AG04450 (cell line): ENCODE measurements around the gene CGB1. TPM values are rescaled to one million over a fixed set of nuclear protein-coding genes. Genes with fewer than 3 reads are reported as not detected.

Experiments used
- CTCF ChIA-PET: fragments of 300-600, 350-600 bp; formaldehyde crosslinking; extraction: SDS; loops from one replicate; lab custom pipeline; 2022; ENCODE audit warnings: antibody characterized with exemption, inconsistent platforms; lab: Charles Lee
- POLR2A ChIA-PET: fragments of 350-600 bp; formaldehyde crosslinking; extraction: SDS; loops from one replicate; lab custom pipeline; 2021; ENCODE audit warnings: antibody characterized with exemption, inconsistent platforms; lab: Yijun Ruan, JAX
- DNase-seq: peaks from one replicate; pipeline ENCODE4 v3.0.0-alpha.2; 2011; ENCODE audit warnings: low read depth, low spot score
- H3K27ac ChIP-seq: one replicate; pipeline ENCODE4 v1.5.1; 2012; ENCODE audit warnings: low read depth, low read length, control low read depth
- H3K27me3 ChIP-seq: one replicate; pipeline ENCODE4 v1.6.0; 2012; ENCODE audit warnings: low read length; ENCODE audit not compliant: control insufficient read depth, insufficient read depth
- H3K4me3 ChIP-seq: 2 replicates; pipeline ENCODE4 v1.5.1; 2011; ENCODE audit warnings: mild to moderate bottlenecking, low read depth, low read length, control low read depth
- H3K9me3 ChIP-seq: 2 replicates; pipeline ENCODE4 v1.5.1; 2012; ENCODE audit warnings: low read length; ENCODE audit not compliant: control insufficient read depth, insufficient read depth
- CTCF ChIP-seq: IDR thresholded peaks from 2 replicates; pipeline ENCODE4 v1.5.1; 2011; ENCODE audit warnings: low read depth, low read length, control low read depth, inconsistent platforms
- polyA plus RNA-seq: library from polyadenylated mRNA; depleted of rRNA; stranded (reverse); fragments of >200 nt; gene quantifications from 2 replicates; pipeline ENCODE4 v1.2.3, GENCODE V29; 2011

The CGB1 gene
- polyA plus RNA-seq, 1 experiment: not detected

GRCh38 chr19:49004964-49005614, 31.6 kb downstream of the CGB1 start:
- TF ChIP-seq CTCF: no peak
- POLR2A ChIA-PET: interaction anchor here (1.1 kb wide), 1 partner anchor 12 kb away, joined by 3 read pairs; the partner anchor contains the start of gene GYS1
- DNase-seq: no peak
- CTCF ChIA-PET: interaction anchor here (2.2 kb wide), 1 partner anchor 11 kb away, joined by 15 read pairs; the partner anchor contains the start of genes GYS1 and RUVBL2
- H3K27me3 ChIP-seq: no peaks in the 10 kb centered on the region
- H3K4me3 ChIP-seq: no peak overlapping the region
- H3K27ac ChIP-seq: no peak overlapping the region
- no peaks in the 10 kb centered on the region; the same call in 1 of the 2 replicates for H3K9me3 ChIP-seq

DNA sequence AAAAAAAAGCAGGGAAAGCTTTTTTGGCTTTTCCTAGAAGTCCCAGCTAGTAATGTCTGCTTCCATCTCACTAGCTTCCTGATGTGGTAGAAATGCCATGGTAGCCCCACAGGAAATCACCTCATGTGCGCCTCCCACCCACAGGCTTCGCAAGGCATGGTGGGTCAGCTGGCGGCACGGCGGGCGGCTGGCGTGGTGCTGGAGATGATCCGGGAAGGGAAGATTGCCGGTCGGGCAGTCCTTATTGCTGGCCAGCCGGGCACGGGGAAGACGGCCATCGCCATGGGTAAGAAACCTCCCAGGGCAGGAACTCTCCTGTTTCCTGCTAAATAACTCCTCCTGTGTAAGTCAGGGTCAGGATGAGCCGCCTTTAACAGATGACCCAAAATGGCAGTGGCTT, 32.6 kb downstream of the CGB1 start:
- Histone ChIP-seq H3K4me3 (no peak overlapping the region), H3K27ac (no peak overlapping the region), H3K27me3 (no peaks in the 10 kb centered on the region), H3K9me3 (no peaks in the 10 kb centered on the region; the same call in 1 of the 2 replicates)
- CTCF ChIA-PET: interaction anchor here (0.6 to 2.2 kb wide), 5 partner anchors 10 to 195 kb away, joined by 3 to 15 read pairs (median 3); partner anchors contain the start of genes GYS1 and RUVBL2
- POLR2A ChIA-PET: interaction anchor here (1.0 to 1.1 kb wide), 2 partner anchors 11 to 195 kb away, joined by 3 read pairs; partner anchors contain the start of gene GYS1
- DNase-seq: no peak
- TF ChIP-seq CTCF: no peak

GRCh38 chr19:48999481-49000325, 37.0 kb downstream of the CGB1 start:
- H3K4me3 ChIP-seq: no peak overlapping the region
- DNase-seq: peak; percentile 43
- H3K27me3 ChIP-seq: no peaks in the 10 kb centered on the region
- POLR2A ChIA-PET: interaction anchor here (0.6 kb wide), 2 partner anchors 18 to 128 kb away, joined by 3 read pairs; partner anchors contain the start of gene PPP1R15A
- H3K9me3 ChIP-seq: no peaks in the 10 kb centered on the region
- H3K27ac ChIP-seq: no peak overlapping the region
- peak; percentile 85 for TF ChIP-seq CTCF
- CTCF ChIA-PET: interaction anchor here (0.6 to 3.5 kb wide), 27 partner anchors 9 to 538 kb away, joined by 3 to 30 read pairs (median 4); partner anchors contain the start of gene CGB7

DNA sequence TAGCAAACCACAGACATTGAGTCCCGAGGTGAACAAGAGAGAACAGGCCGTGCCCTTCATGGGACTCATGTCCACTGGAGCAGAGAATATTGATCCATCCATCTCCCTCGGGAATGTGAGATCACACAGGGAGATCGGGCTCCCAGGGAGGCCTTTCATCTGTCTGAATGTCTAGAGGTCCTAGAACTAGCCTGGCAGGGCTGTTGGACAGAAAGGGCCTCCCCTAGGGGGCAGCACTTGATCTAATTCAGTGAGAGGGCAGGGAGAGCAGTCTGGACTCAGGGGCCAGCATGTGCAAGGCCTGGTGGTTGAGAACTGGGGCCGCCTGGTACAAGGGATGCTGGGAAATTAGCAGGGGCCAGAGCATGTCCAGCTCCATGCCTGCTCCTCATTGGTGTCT, 38.7 kb downstream of the CGB1 start:
- H3K27ac ChIP-seq: no peak overlapping the region
- TF ChIP-seq CTCF: peak; percentile 55
- DNase-seq: no peak
- H3K27me3 ChIP-seq: no peaks in the 10 kb centered on the region
- H3K4me3 ChIP-seq: no peak overlapping the region
- no peaks in the 10 kb centered on the region for H3K9me3 ChIP-seq
- ChIA-PET POLR2A (interaction anchor here (0.7 to 0.8 kb wide), 2 partner anchors 84 to 126 kb away, joined by 3 to 4 read pairs; partner anchors contain the start of gene PPP1R15A), CTCF (interaction anchor here (0.7 to 3.5 kb wide), 12 partner anchors 10 to 210 kb away, joined by 3 to 28 read pairs (median 4); a partner anchor contains a TSS)
